H1 (cell line): Measurements from ENCODE around the gene G6PC3. TPM values are rescaled to one million over a fixed set of nuclear protein-coding genes. Genes with fewer than 3 reads are reported as not detected.

Source experiments
- JUN ChIP-seq: IDR thresholded peaks from 2 replicates; pipeline ENCODE4 v1.6.1; 2011; ENCODE audit warnings: low read depth, mild to moderate bottlenecking, improper control_type of control experiment, low read length
- polyA plus RNA-seq, 7 experiments: library from polyadenylated mRNA; depleted of rRNA in 3 of 7; stranded (reverse) in 5 of 7; unstranded in 2 of 7; fragments of >200 nt in 5 of 7; fragments of 200-250 nt in 2 of 7; gene quantifications; 1 replicate in 5 of 7; 2 replicates in 1 of 7; 4 replicates in 1 of 7; pipeline versions ENCODE4 v1.2.1 to v1.2.3, GENCODE V29; 2011 to 2013; ENCODE audit warnings: missing spikeins in 2 of 7, mixed read lengths in 2 of 7
- total RNA-seq: library from RNA; stranded (reverse); fragmentation: NEBNext Ultra II Directional; extraction: Animal tissue kit (Norgen Biotek cat#: 25700); gene quantifications from 2 replicates; pipeline ENCODE4 v1.2.1, GENCODE V29; 2021

The G6PC3 gene
- total and polyA plus RNA-seq, 2 of the 8 experiments (the other 6 are each of a cell fraction or from before 2014, with no cell fraction given), result 104 to 343 TPM

DNA sequence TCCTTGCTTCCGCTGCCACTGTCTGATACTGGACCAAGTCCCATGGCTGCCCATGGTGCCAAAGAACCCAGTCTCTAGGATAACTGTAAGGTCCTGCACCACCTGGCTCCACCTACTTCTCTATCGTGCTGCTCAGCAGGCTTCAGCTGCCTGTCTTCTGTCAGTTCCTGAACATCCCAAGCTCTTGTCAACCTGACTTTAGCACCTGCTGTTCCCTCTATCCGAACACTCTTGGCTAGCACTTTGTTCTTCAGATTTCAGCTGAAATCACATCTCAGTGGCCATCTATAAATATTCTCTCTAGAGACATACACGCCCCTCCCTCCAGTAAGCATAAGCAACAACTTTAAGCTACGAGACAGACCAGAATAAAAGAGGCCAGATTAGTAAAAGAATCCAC lies 40.8 kb upstream of the G6PC3 start (continued):
- TF ChIP-seq JUN, result no peak
